Retinal pigment epithelial cell (primary cell): ENCODE measurements around the gene PAPLN.
A peak's percentile ranks its signal among the peaks of the same experiment; 100 is the strongest.
"Not testable (repeated sequence)": the region's sequence is repeated elsewhere in the genome, so short reads cannot be mapped to it uniquely, and the experiment has no call there.

ENCODE experiments used
- DNase-seq: peaks from one replicate; pipeline ENCODE4 v3.0.0-alpha.2; 2010; ENCODE audit warnings: low read depth
- H3K4me3 ChIP-seq: 2 replicates; pipeline ENCODE4 v1.5.1; 2011; ENCODE audit warnings: mild to moderate bottlenecking, low read length, control low read depth, moderate library complexity
- CTCF ChIP-seq: conservative IDR thresholded peaks from 2 replicates; pipeline ENCODE4 v1.5.1; 2011; ENCODE audit warnings: low read depth, low read length, control low read depth, inconsistent platforms

Gene PAPLN

DNA sequence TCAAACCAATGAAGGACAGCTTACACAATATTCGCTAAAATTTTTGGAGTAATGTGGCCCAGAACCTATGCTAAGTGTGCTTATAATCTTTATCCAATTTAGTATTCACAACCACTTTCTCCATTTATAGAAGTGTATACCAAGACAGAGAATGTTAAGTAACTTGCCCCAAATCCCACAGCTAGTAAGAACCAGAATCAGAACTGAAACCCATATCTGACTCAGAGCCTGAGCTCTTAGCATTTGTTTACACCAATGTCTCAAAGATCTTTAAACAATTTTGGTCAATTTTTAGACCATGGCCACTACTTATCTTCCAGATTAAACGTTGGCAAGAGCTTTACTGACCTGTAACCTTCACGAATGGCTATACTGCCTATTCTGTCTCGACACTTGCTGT is 53.0 kb downstream of the PAPLN start:
- DNase-seq = no peak
- no peak overlapping the region for H3K4me3 ChIP-seq
- no peak for TF ChIP-seq CTCF

DNA sequence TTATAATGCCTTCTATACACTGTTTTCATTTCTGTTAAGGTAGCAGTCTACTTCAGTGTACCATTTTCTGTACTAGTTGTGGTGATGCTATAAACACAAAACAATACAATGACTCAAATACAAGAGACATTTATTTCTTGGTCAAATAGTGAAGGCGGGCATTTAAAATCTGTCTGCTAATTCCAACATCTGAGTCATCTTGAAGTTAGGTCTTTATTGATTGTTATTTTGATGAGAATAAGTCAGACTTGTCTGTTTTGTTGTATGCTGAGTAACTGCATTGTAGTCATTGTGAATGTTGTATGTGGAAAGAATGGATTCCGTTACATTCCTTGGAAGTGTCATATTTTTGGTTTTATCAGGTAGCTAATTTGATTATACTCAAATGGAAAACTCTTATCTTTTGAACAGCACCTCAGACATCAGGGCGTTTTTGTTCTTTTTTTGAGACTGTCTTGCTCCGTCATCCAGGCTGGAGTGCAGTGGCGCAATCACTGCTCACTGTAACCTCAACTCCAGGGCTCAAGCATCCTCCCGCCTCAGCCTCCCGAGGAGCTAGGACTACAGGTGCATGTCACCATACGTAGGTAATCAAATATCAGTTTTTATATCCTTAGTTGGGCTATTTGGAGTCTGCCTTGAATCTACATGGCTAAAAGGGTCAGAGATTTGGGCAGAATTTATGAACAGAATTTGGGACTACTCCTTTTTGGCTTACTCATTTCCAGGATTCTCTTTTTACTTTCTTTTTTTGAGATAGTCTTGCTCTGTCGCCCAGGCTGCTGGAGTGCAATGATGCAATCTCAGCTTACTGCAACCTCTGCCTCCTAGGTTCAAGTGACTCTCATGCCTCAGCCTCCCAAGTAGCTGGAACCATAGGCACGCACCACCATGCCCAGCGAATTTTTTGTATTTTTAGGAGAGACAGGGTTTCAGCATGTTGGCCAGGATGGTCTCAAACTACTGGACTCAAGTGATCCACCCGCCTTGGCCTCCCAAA is 56.8 kb downstream of the PAPLN start:
- no peak for DNase-seq
- TF ChIP-seq CTCF = no peak
- no peak overlapping the region for H3K4me3 ChIP-seq

- TF ChIP-seq CTCF = peak; percentile 70
- no peak overlapping the region for H3K4me3 ChIP-seq
- no peak for DNase-seq
Observed at GRCh38 chr14:73295198-73295796, 58.0 kb downstream of the PAPLN start.

GRCh38 chr14:73305499-73305898 is 68.2 kb downstream of the PAPLN start:
- no peak overlapping the region for H3K4me3 ChIP-seq
- DNase-seq = no peak
- TF ChIP-seq CTCF = no peak

DNA sequence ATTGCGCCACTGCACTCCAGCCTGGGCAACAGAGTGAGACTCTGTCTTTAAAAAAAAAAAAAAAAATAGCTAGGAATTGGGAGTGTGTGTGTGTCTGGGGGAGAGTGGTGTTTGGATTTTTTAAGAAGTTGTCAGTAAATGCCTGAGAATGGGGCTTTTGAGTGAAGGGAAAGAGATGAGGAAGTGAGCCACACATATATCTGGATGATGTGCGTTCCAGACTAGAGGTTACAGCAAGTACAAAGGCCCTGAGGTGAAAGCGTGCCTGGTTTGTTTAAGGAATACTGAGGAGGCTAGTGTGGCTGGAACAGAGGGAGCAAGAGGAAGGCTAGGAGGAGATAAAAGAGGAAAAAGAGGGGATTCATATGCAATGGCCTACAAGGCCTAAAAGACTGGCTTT is 70.0 kb downstream of the PAPLN start:
- DNase-seq = no peak
- TF ChIP-seq CTCF = no peak
- H3K4me3 ChIP-seq = no peak overlapping the region

GRCh38 chr14:73309207-73309606 is 71.9 kb downstream of the PAPLN start:
- not testable (repeated sequence) for DNase-seq

GRCh38 chr14:73311708-73312030 is 74.4 kb downstream of the PAPLN start:
- no peak for TF ChIP-seq CTCF
- no peak for DNase-seq
- H3K4me3 ChIP-seq = no peak overlapping the region

More at GRCh38 chr14:73309207-73309606, 71.9 kb downstream of the PAPLN start:
- not testable (repeated sequence) for H3K4me3 ChIP-seq
